GM10266 (cell line): Measurements from ENCODE around the gene COPS6.

Experiments used
- DNase-seq: peaks from one replicate; pipeline ENCODE4 v3.0.0; 2012; ENCODE audit errors: extremely low spot score
- TF ChIP-seq, protein P1 (sequence below): IDR thresholded peaks from 2 replicates; pipeline ENCODE4 v1.5.1; 2012; ENCODE audit warnings: mild to moderate bottlenecking, low read depth; ENCODE audit not compliant: control insufficient read depth, insufficient read depth; ENCODE audit errors: missing control alignments

COPS6 gene

DNA sequence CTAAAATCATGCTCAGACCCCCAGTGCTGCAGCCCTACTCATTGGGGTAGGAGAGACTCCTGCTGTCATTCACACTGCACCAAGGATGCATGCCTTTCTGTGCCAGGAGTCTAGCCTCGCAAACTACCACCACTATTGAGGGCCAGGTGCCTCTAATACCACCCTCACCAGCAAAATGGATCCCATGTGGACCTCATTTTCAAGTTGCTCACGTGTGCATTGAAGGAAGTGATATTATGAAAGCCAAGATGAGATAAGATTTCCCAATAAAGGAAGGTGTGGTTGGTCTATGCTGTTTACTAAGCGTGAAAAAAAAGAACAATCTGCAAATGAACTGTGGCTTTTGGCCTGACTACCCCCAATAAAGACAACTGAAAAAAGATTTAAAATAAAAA is 52.8 kb downstream of the COPS6 start:
- TF ChIP-seq, protein P1, sequence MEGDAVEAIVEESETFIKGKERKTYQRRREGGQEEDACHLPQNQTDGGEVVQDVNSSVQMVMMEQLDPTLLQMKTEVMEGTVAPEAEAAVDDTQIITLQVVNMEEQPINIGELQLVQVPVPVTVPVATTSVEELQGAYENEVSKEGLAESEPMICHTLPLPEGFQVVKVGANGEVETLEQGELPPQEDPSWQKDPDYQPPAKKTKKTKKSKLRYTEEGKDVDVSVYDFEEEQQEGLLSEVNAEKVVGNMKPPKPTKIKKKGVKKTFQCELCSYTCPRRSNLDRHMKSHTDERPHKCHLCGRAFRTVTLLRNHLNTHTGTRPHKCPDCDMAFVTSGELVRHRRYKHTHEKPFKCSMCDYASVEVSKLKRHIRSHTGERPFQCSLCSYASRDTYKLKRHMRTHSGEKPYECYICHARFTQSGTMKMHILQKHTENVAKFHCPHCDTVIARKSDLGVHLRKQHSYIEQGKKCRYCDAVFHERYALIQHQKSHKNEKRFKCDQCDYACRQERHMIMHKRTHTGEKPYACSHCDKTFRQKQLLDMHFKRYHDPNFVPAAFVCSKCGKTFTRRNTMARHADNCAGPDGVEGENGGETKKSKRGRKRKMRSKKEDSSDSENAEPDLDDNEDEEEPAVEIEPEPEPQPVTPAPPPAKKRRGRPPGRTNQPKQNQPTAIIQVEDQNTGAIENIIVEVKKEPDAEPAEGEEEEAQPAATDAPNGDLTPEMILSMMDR: no peak
- DNase-seq: no peak
